K562 (cell line): ENCODE measurements around the gene PPM1N. TPM values are rescaled to one million over a fixed set of nuclear protein-coding genes. Genes with fewer than 3 reads are reported as not detected.

Experiments used
- ATAC-seq: fragments of 200-7000 bp; cut with Tn5 transposase; 3 replicates; pipeline ENCODE4 v1.9.1; 2020; ENCODE audit warnings: moderate library complexity
- BruUV-seq: library from RNA; stranded (reverse); fragments of 400-500 nt; replicated peaks from 2 replicates; lab custom pipeline; 2021; lab: Mats Ljungman, UMichigan
- CTCF ChIA-PET: fragments of 300-600 bp; formaldehyde crosslinking; extraction: SDS; loops from one replicate; lab custom pipeline; 2021; ENCODE audit warnings: low intra/inter-chr PET ratio; lab: Yijun Ruan, JAX
- POLR2A ChIA-PET: fragments of 300-600, 350-650 bp; sonication (Branson Sonifier 250); formaldehyde crosslinking; extraction: SDS; loops from one replicate; lab custom pipeline; 2021; ENCODE audit warnings: antibody characterized with exemption, inconsistent platforms; lab: Yijun Ruan, JAX
- DNase-seq, 4 experiments: peaks; one replicate each; pipeline versions ENCODE4 v3.0.0 to v3.0.0-alpha.2; 2011 to 2018; ENCODE audit warnings: low spot score in 3 of 4, mixed read lengths in 3 of 4; ENCODE audit errors: extremely low read depth in 1 of 4
- FAIRE-seq: peaks from 2 replicates; lab custom pipeline; 2011; peaks lifted over from hg19 to GRCh38; lab: Jason Lieb, UNC
- H2AFZ ChIP-seq: 2 replicates; pipeline ENCODE4 v1.6.0; 2011; ENCODE audit warnings: low read depth, low read length, control low read depth, inconsistent platforms
- H3K27ac ChIP-seq: fragments of 200-600 bp; 3 replicates; pipeline ENCODE4 v1.8.0; 2011; ENCODE audit warnings: low read depth, mild to moderate bottlenecking, control low read depth, inconsistent platforms, low read length, moderate library complexity, mixed read lengths; ENCODE audit errors: extremely low read depth
- H3K27me3 ChIP-seq, 2 experiments: fragments of 300-600 bp in 1 of 2; 2 replicates in 1 of 2; 3 replicates in 1 of 2; pipeline versions ENCODE4 v1.6.0 to v1.8.0; 2011; ENCODE audit warnings: inconsistent platforms in 2 of 2, low read length in 2 of 2, mild to moderate bottlenecking in 1 of 2, mixed read lengths in 1 of 2, moderate library complexity in 1 of 2; ENCODE audit not compliant: control insufficient read depth in 2 of 2, insufficient read depth in 2 of 2
- H3K36me3 ChIP-seq: fragments of 300-600 bp; 3 replicates; pipeline ENCODE4 v1.8.0; 2011; ENCODE audit warnings: mild to moderate bottlenecking, low read length, inconsistent platforms; ENCODE audit not compliant: control insufficient read depth, insufficient read depth
- H3K4me1 ChIP-seq, 2 experiments: fragments of 200-600 bp in 1 of 2; replicated peaks in 1 of 2; 2 replicates in 1 of 2; 3 replicates in 1 of 2; pipeline versions ENCODE4 v1.5.1 to v1.8.0; 2011; ENCODE audit warnings: inconsistent platforms in 2 of 2, low read length in 2 of 2, mild to moderate bottlenecking in 1 of 2, mixed read lengths in 1 of 2, moderate library complexity in 1 of 2; ENCODE audit not compliant: control insufficient read depth in 2 of 2, insufficient read depth in 2 of 2
- H3K4me2 ChIP-seq: 2 replicates; pipeline ENCODE4 v1.6.1; 2011; ENCODE audit warnings: low read length, control low read depth, inconsistent platforms, mixed read lengths; ENCODE audit not compliant: insufficient read depth
- H3K4me3 ChIP-seq: fragments of 200-600 bp; sonication (generic), shearing (Covaris generic); 2 replicates; pipeline ENCODE4 v1.5.1; 2016; ENCODE audit warnings: control low read depth, inconsistent platforms
- H3K79me2 ChIP-seq: fragments of 200-600 bp; 3 replicates; pipeline ENCODE4 v1.8.0; 2011; ENCODE audit warnings: low read length, inconsistent platforms; ENCODE audit not compliant: control insufficient read depth, insufficient read depth
- H3K9ac ChIP-seq, 2 experiments: 2 replicates each; pipeline versions ENCODE4 v1.6.0 to v1.6.1; 2011; ENCODE audit warnings: low read depth in 2 of 2, low read length in 2 of 2, control low read depth in 1 of 2, inconsistent platforms in 1 of 2, mild to moderate bottlenecking in 1 of 2, mixed read lengths in 1 of 2; ENCODE audit not compliant: insufficient read depth in 1 of 2
- H3K9me1 ChIP-seq: one replicate; pipeline ENCODE4 v1.6.0; 2011; ENCODE audit warnings: inconsistent platforms, mild to moderate bottlenecking, low read length, moderate library complexity; ENCODE audit not compliant: control insufficient read depth, insufficient read depth
- H3K9me3 ChIP-seq: replicated peaks from 2 replicates; pipeline ENCODE4 v1.5.1; 2011; ENCODE audit warnings: low read depth, low read length, inconsistent platforms; ENCODE audit not compliant: control insufficient read depth, insufficient read depth
- H4K20me1 ChIP-seq: replicated peaks from 2 replicates; pipeline ENCODE4 v1.6.1; 2011; ENCODE audit warnings: low read length, inconsistent platforms, mixed read lengths; ENCODE audit not compliant: control insufficient read depth, insufficient read depth
- CHD1 ChIP-seq: fragments of 200-600 bp; sonication (generic); IDR thresholded peaks from one replicate; pipeline ENCODE4 v1.6.1; 2012; ENCODE audit warnings: mild to moderate bottlenecking, moderate library complexity, low read length, inconsistent platforms
- CREB1 ChIP-seq, 2 experiments: sonication (generic) in 1 of 2; formaldehyde crosslinking in 1 of 2; IDR thresholded peaks; 2 replicates each; pipeline versions ENCODE4 v1.6.1 to v1.8.0; 2012 to 2022; ENCODE audit warnings: inconsistent platforms in 1 of 2, mild to moderate bottlenecking in 1 of 2, missing genetic modification reagents in 1 of 2, moderate library complexity in 1 of 2
- HDAC1 ChIP-seq, 2 experiments: fragments of 450-650 bp; IDR thresholded peaks; 2 replicates each; pipeline ENCODE4 v1.6.1; 2016 to 2017; ENCODE audit warnings: inconsistent platforms in 1 of 2, mild to moderate bottlenecking in 1 of 2, moderate library complexity in 1 of 2
- HDGF ChIP-seq: fragments of 450-650 bp; IDR thresholded peaks from 2 replicates; pipeline ENCODE4 v1.6.1; 2016
- HOXB6 ChIP-seq: fragments of 250-450 bp; sonication (Bioruptor Pico); IDR thresholded peaks from 2 replicates; pipeline ENCODE4 v1.5.1; 2022; ENCODE audit warnings: mild to moderate bottlenecking, borderline replicate concordance
- MIER1 ChIP-seq: fragments of 450-650 bp; IDR thresholded peaks from 2 replicates; pipeline ENCODE4 v1.6.1; 2016; ENCODE audit warnings: antibody characterized with exemption, mild to moderate bottlenecking, low read depth
- NCOA6 ChIP-seq: fragments of 450-650 bp; IDR thresholded peaks from 2 replicates; pipeline ENCODE4 v1.6.1; 2017; ENCODE audit warnings: mild to moderate bottlenecking
- NR2C1 ChIP-seq, 2 experiments: fragments of 450-650 bp; IDR thresholded peaks; 2 replicates each; pipeline ENCODE4 v1.6.1; 2017; ENCODE audit warnings: mild to moderate bottlenecking in 2 of 2, antibody characterized with exemption in 1 of 2, inconsistent platforms in 1 of 2, missing compliant biosample characterization in 1 of 2, missing genetic modification characterization in 1 of 2
- POLR2AphosphoS2 ChIP-seq: IDR thresholded peaks from 2 replicates; pipeline ENCODE4 v1.6.1; 2012; ENCODE audit warnings: low read length, improper control_type of control experiment
- RNF2 ChIP-seq: sonication (generic); IDR thresholded peaks from 2 replicates; pipeline ENCODE4 v1.6.1; 2016
- WGBS: fragments of 100-300 bp; shearing (Covaris generic); methylation state at CpG from one replicate; pipeline ENCODE4 v1.1.6; 2016; ENCODE audit warnings: low coverage, mixed read lengths; ENCODE audit not compliant: insufficient coverage; ENCODE audit errors: missing lambda C conversion rate; 5-methylcytosine and 5-hydroxymethylcytosine counted together
- in situ Hi-C: fragments of 300-500 bp; cut with MboI; formaldehyde crosslinking; loops from 4 replicates; pipeline ENCODE4 v1.15.0; 2018; ENCODE audit warnings: inconsistent platforms, mixed read lengths
- intact Hi-C: fragments of 100-400 bp; cut with micrococcal nuclease; formaldehyde crosslinking; loops from 2 replicates; pipeline ENCODE4 v1.14.2; 2022
- polyA plus RNA-seq, 8 experiments: library from polyadenylated mRNA; depleted of rRNA in 4 of 8; stranded (reverse) in 5 of 8; unstranded in 3 of 8; fragments of >200 nt; fragmentation: Nextera tagmentation in 2 of 8; fragmentation: Illumina TruSeq in 1 of 8; extraction: Ambion mirVana in 2 of 8; extraction: Trizol in 1 of 8; gene quantifications; 2 replicates each; pipeline versions ENCODE4 v1.2.1 to v1.2.3, GENCODE V29; 2011 to 2014; ENCODE audit warnings: inconsistent platforms in 1 of 8, missing spikeins in 1 of 8
- total RNA-seq, 7 experiments: library from RNA; depleted of rRNA in 6 of 7; stranded (reverse); fragments of >200 nt in 6 of 7; fragmentation: Illumina TruSeq in 2 of 7; extraction: Trizol in 2 of 7; gene quantifications; 2 replicates each; pipeline versions ENCODE4 v1.2.1 to v1.2.3, GENCODE V29; 2011 to 2021; ENCODE audit warnings: low replicate concordance in 1 of 7
- TF ChIP-seq, protein P1 (sequence below): fragments of 250-450 bp; sonication (Bioruptor Pico); IDR thresholded peaks from 2 replicates; pipeline ENCODE4 v1.9.0; 2021; ENCODE audit warnings: mild to moderate bottlenecking
- TF ChIP-seq, protein P2 (sequence below): fragments of 250-450 bp; sonication (Bioruptor Pico); IDR thresholded peaks from 2 replicates; pipeline ENCODE4 v1.8.0; 2021; ENCODE audit warnings: borderline replicate concordance, mild to moderate bottlenecking, moderate library complexity; ENCODE audit not compliant: poor library complexity, severe bottlenecking
- TF ChIP-seq, protein P3 (sequence below): fragments of 200-800 bp; sonication (Bioruptor generic); IDR thresholded peaks from 2 replicates; pipeline ENCODE4 v1.6.1; 2017; ENCODE audit warnings: missing genetic modification characterization, missing compliant biosample characterization
- TF ChIP-seq, protein P4 (sequence below): fragments of 450-650 bp; IDR thresholded peaks from 2 replicates; pipeline ENCODE4 v1.6.1; 2014; ENCODE audit warnings: low read depth, mild to moderate bottlenecking, moderate library complexity, borderline replicate concordance
- TF ChIP-seq, protein P5 (sequence below): fragments of 450-650 bp; formaldehyde crosslinking; conservative IDR thresholded peaks from 2 replicates; pipeline ENCODE4 v1.4.0; 2022; ENCODE audit warnings: mild to moderate bottlenecking, missing genetic modification characterization

Gene PPM1N
- total and polyA plus RNA-seq, 9 of the 15 experiments (the other 6 are each of a cell fraction or from before 2014, with no cell fraction given): 4.5 to 15.6 (median 8.7) TPM

DNA sequence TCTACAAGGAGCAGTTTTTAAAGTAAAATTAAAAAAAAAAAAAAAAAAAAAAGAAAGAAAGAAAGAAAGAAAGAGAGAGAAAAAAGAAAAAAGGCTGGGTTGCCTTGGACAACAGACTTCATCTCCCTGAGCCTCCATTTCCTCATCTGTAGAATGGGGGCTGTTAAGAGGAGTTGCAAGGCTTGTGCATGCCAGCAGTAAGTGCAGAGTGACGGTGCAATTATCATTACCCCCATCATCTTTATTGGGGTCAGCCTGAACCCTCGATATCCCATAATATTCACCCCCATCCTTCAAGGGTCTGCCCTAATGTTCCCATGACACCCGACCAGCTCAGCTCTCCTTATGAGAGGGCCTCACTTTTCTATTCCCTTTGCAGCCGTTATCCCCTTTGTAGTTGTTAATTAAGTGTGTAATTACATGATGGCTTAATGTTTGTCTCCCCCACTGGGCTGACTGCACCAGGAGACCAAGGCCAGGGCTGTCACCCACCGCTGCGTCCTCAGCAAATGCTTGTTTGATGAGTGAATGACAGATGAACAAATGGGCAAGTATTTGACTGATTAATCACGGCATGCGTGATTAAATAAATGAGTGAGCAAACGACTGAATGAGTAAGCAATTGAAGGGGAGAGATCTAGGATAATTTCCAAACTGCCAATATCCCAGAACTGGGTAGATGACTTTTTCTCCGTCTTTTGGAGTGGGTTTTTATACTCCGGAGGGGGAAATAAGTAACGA, 20.4 kb upstream of the PPM1N start:
- DNase-seq (peak in 2 of 4 experiments; percentile 24 to 29), ATAC-seq (no peak), FAIRE-seq (no peak)
- 6% methylated on average over 12 of the region's 12 CpGs for WGBS
- H3K4me3 ChIP-seq: peak overlapping the region; percentile 45
- H3K4me2 ChIP-seq: peak overlapping the region; percentile 92
- no peaks in the 10 kb centered on the region for H3K36me3 ChIP-seq
- H3K27me3 ChIP-seq: no peaks in the 10 kb centered on the region
- no peaks in the 10 kb centered on the region for H3K9me3 ChIP-seq
- peak overlapping the region; percentile 90 to 93; a peak in 3 of 4 replicates for H3K9ac ChIP-seq
- peak overlapping the region; percentile 71 for H2AFZ ChIP-seq
- peaks cover 8% of the 10 kb centered on the region in 2 experiments; a peak in 4 of 5 replicates for H3K4me1 ChIP-seq
- no peaks in the 10 kb centered on the region for H3K79me2 ChIP-seq
- POLR2A ChIA-PET: interaction anchor here (1.0 to 3.0 kb wide), 10 partner anchors 9 to 99 kb away, joined by 3 to 37 read pairs (median 6); partner anchors contain the start of genes FOSB and PPP1R13L
- H3K27ac ChIP-seq: peak overlapping the region; percentile 51; the same call in 2 of the 3 replicates
- no peaks in the 10 kb centered on the region for H3K9me1 ChIP-seq
- in situ Hi-C loops (loop anchor here (5.0 kb wide), 1 partner anchor 36 kb away; no protein-coding TSS in a partner anchor), intact Hi-C loops (loop anchor here (1.0 kb wide), 3 partner anchors 35 to 51 kb away; no protein-coding TSS in a partner anchor)
- no peaks in the 10 kb centered on the region for H4K20me1 ChIP-seq
- CTCF ChIA-PET: interaction anchor here (0.7 to 6.9 kb wide), 10 partner anchors 9 to 489 kb away, joined by 3 to 179 read pairs (median 6); partner anchors contain the start of gene PPP1R13L
- no TSS peak for BruUV-seq
- TF ChIP-seq POLR2AphosphoS2 (no peak), NR2C1 (IDR thresholded peaks at IDR 0.05) (no peak), NR2C1 (tag; IDR thresholded peaks at IDR 0.05) (no peak), MIER1 (no peak), NCOA6 (no peak), HOXB6 (CRISPR knock-in tag) (no peak), CHD1 (no peak), HDGF (no peak), CREB1 (IDR thresholded peaks at IDR 0.05) (no peak), CREB1 (CRISPR knock-in tag; IDR thresholded peaks at IDR 0.05) (0 out of 2 replicates have a peak, but pooled peaks have one; percentile 7), HDAC1 (IDR thresholded peaks at IDR 0.05) (peak in 1 of 2 experiments; percentile 43; a peak in 1 of 4 replicates), RNF2 (no peak)
- TF ChIP-seq, protein P1, sequence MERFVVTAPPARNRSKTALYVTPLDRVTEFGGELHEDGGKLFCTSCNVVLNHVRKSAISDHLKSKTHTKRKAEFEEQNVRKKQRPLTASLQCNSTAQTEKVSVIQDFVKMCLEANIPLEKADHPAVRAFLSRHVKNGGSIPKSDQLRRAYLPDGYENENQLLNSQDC (CRISPR knock-in tag): no peak
- TF ChIP-seq, protein P2, sequence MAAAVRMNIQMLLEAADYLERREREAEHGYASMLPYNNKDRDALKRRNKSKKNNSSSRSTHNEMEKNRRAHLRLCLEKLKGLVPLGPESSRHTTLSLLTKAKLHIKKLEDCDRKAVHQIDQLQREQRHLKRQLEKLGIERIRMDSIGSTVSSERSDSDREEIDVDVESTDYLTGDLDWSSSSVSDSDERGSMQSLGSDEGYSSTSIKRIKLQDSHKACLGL (CRISPR knock-in tag): no peak
- TF ChIP-seq, protein P3, sequence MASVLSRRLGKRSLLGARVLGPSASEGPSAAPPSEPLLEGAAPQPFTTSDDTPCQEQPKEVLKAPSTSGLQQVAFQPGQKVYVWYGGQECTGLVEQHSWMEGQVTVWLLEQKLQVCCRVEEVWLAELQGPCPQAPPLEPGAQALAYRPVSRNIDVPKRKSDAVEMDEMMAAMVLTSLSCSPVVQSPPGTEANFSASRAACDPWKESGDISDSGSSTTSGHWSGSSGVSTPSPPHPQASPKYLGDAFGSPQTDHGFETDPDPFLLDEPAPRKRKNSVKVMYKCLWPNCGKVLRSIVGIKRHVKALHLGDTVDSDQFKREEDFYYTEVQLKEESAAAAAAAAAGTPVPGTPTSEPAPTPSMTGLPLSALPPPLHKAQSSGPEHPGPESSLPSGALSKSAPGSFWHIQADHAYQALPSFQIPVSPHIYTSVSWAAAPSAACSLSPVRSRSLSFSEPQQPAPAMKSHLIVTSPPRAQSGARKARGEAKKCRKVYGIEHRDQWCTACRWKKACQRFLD (CRISPR knock-in tag): no peak
- TF ChIP-seq, protein P4, sequence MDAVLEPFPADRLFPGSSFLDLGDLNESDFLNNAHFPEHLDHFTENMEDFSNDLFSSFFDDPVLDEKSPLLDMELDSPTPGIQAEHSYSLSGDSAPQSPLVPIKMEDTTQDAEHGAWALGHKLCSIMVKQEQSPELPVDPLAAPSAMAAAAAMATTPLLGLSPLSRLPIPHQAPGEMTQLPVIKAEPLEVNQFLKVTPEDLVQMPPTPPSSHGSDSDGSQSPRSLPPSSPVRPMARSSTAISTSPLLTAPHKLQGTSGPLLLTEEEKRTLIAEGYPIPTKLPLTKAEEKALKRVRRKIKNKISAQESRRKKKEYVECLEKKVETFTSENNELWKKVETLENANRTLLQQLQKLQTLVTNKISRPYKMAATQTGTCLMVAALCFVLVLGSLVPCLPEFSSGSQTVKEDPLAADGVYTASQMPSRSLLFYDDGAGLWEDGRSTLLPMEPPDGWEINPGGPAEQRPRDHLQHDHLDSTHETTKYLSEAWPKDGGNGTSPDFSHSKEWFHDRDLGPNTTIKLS: peak; percentile 64; the same call in 1 of the 2 replicates
- TF ChIP-seq, protein P5, sequence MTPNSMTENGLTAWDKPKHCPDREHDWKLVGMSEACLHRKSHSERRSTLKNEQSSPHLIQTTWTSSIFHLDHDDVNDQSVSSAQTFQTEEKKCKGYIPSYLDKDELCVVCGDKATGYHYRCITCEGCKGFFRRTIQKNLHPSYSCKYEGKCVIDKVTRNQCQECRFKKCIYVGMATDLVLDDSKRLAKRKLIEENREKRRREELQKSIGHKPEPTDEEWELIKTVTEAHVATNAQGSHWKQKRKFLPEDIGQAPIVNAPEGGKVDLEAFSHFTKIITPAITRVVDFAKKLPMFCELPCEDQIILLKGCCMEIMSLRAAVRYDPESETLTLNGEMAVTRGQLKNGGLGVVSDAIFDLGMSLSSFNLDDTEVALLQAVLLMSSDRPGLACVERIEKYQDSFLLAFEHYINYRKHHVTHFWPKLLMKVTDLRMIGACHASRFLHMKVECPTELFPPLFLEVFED (CRISPR knock-in tag): no peak
